ENCODE results near the gene PDLIM5.
"Not testable (repeated sequence)": the region's sequence is repeated elsewhere in the genome, so short reads cannot be mapped to it uniquely, and the experiment has no call there.

The PDLIM5 gene

DNA sequence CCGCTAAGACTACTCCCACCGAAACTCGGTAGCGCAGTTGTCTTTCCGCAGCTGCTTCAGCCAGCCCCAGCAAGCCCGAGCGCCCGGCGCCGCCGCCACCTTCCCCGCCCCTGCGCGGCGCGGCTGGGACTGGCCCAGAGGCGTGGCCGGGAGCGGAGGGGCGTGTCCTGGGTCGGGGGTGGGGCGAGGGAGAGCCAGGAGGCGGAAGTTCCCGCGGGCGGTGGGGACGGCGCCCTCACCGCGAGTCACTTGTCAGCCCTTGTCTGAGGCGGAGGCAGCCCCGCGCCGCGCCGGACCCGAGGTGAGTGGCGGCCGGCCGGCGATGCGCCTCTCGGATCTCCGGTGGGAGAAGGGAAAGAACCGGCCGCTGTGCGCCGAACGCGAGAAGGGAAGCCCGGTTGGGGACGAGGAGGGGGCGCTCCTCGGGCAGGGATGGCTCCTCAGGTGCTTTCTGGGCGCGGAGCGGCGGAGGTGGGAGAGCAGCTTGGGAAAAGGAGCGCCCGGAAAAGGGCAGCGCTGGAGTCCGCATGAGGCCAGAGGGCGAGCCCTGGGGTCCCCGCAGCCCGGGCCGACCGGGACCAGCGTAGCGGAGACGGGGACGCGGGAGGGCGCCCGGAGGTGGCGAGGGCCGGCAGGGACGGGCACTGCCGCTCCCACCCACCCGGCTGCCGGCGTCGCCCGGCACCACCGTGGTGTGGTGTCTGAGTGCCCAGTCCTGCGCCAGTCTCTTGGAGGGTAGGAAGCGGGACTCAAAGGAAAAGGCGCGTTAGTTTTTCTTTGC is at the start of gene PDLIM5:
Gene PDLIM5 (plus strand): TSS at position 248 of the 781 bp plus-strand sequence. CDS start 3,347 bp downstream, outside the sequence.
- DNase-seq (ENCODE audit: low read depth): no peak

- DNase-seq (ENCODE audit: low read depth): not testable (repeated sequence)
Measured at GRCh38 chr4:94402439-94402838, 49.3 kb upstream of the PDLIM5 start.

- DNase-seq (ENCODE audit: low read depth): no peak
Measured at GRCh38 chr4:94403751-94404150, 48.0 kb upstream of the PDLIM5 start.

- DNase-seq (ENCODE audit: low read depth): no peak
Measured at GRCh38 chr4:94406668-94407437, 44.9 kb upstream of the PDLIM5 start.

DNA sequence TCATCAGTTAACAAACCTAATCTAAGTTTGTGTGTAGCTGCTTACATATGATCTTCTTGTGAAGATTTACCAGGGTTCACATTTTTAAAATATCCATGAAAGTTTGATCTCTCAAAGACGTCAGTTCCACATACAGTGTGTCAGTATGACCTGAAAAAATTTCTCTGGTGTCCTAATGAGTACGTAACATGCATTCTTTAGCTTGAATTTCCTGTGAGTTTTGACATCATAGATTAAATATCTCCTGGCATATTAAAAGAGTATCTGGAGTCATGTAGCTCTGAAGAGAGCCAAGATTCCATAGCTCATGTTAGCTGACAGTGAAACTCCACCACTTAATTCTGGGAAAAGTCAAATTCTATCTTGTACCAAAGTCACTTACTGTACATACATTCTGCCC is 43.9 kb upstream of the PDLIM5 start:
- no peak for DNase-seq (ENCODE audit: low read depth)

DNA sequence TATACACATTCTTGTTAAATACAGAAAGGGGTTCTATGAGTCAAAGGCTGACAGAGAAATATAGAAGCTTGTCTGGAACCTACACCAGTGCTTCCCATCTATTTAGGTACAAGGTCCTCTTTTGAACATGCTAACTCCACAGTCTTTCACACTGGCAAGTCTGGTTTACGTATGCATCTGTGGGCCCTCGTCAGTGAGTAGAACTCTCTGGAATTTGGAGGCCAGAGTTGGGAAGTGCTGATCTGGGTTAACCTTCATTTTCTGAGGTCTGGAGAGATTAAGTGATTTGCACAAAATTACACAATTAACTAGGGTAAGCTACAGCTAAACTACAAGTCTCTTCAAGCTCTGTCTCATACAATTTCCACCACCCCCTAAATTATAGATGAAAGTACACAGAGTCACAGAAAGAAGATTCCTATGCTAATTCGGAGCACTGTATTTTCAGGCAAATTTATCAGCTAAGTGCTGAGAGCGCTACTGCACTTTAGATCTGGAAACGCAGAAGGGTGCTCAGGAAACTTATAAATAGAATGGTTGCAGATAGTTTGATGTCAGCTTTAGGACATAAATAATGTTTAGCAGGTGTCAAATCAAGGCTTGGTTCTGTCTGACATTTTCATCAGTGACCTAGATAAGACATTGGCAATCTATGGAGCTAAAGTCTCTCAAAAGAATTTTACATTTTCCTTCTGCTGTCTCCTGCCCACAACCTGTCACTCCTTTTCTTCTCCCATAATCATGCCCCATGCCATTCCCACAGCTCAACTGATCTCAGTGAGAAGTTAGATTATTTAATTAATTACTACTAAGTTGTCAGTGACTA is 43.0 kb upstream of the PDLIM5 start:
- DNase-seq (ENCODE audit: low read depth): no peak

GRCh38 chr4:94409375-94409679 is 42.4 kb upstream of the PDLIM5 start:
- DNase-seq (ENCODE audit: low read depth): no peak

DNA sequence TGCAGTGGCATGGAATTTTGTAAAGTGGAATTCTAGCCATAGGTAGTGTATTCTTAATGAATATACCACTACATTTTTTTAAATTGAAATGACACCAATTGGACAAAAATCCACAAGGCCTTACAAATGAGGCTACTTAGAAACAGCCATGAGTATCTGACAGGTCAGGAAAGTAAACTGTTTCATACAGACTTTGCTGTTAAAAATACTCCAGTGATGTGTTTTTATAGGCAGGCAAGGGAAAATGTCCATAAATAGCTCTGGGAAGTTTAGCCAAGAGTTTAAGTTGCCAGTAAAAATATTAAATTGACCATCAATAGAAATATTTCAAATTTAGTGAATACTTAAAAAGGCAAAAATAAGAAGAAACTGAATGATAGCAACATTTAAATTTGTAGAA is 41.8 kb upstream of the PDLIM5 start:
- no peak for DNase-seq (ENCODE audit: low read depth)

GRCh38 chr4:94410678-94411206 is 41.0 kb upstream of the PDLIM5 start:
- DNase-seq (ENCODE audit: low read depth): peak; percentile 66

GRCh38 chr4:94411296-94411695 is 40.4 kb upstream of the PDLIM5 start:
- no peak for DNase-seq (ENCODE audit: low read depth)

DNA sequence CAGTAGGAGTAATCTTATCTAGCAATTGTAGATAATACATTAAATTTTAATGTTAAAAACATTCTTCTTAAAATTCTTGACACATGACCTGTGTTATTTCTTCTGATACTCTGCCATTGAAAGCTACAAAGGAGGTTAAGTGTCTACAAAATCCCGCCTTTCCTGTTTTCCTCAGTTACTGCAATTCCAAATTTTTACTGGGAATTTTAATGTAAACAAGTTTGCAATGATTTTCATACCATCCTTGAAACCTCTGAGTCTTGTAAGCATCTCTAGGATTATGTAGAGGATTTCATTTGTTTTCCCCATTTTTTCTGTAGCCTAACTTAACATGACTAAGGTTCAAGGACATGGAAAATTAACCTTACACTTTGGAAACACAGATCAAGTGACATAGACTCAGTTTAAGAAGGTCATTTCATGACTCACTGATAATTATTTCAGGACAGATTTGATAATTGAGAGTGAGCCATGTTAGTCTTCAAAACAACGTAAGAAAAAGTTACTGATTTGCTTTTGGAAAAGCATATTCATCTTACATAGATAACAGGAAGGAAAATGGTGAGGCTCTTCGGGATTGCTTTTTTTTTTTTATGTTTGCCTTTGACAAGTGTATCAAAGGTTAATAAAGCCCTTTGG is 39.6 kb upstream of the PDLIM5 start:
- DNase-seq (ENCODE audit: low read depth): no peak

DNA sequence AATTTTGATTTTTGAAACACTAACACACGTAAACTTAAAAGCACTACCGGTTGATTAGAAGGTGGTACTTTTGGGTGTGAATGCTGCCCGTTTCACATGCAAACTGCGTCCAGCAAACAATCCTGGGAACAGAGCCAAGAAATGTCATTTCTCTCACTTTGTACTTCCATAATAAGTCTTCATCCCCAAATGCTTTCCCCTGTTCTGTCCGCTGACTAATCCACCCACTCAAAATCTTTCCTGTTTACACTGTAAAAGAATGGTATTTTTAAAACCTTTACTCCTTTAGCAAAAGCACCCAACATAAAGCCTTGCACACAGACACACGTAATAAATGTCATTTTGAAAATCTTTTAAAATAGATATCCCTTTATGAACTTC is 39.1 kb upstream of the PDLIM5 start:
- peak; percentile 54 for DNase-seq (ENCODE audit: low read depth)

GRCh38 chr4:94413085-94413840 is 38.5 kb upstream of the PDLIM5 start:
- no peak for DNase-seq (ENCODE audit: low read depth)

DNA sequence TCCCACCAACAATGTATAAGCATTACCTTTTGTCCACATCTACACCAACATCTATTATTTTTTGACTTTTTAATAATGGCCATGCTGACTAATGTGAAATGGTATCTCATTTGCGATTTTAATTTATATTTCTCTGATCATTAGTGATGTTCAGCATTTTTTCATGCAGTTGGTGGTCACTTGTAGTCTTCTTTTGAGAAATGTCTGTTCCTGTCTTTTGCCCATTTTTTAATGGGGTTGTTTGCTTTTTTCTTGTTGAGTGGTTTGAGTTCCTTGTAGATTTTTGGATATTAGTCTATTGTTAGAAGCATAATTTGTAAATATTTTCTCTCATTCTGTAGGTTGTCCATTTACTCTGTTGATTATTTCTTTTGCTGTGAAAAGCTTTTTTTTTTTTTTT is 36.8 kb upstream of the PDLIM5 start:
- no peak for DNase-seq (ENCODE audit: low read depth)

GRCh38 chr4:94415448-94415847 is 36.3 kb upstream of the PDLIM5 start:
- no peak for DNase-seq (ENCODE audit: low read depth)

DNA sequence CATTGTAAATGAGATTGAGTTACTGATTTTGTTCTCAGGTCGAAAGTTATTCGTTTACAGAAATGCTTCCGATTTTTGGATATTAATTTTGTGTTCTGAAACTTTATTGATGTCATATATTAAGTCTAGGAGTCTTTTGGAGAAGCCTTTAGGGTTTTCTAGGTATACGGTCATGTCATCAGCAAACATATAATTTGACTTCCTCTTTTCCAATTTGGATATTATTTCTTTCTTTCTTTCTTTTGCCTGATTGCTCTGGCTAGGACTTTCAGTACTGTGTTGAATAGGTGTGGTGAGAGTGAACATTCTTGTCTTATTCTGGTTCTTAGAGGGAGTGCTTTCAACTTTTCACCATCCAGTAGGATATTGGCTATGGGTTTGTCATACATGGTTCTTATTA is 35.4 kb upstream of the PDLIM5 start:
- DNase-seq (ENCODE audit: low read depth): no peak

GRCh38 chr4:94416981-94417380 is 34.8 kb upstream of the PDLIM5 start:
- DNase-seq (ENCODE audit: low read depth): no peak

- DNase-seq (ENCODE audit: low read depth): no peak
Measured at GRCh38 chr4:94419549-94419948, 32.2 kb upstream of the PDLIM5 start.

GRCh38 chr4:94419956-94420355 is 31.8 kb upstream of the PDLIM5 start:
- DNase-seq (ENCODE audit: low read depth): no peak

GRCh38 chr4:94420356-94420755 is 31.4 kb upstream of the PDLIM5 start:
- no peak for DNase-seq (ENCODE audit: low read depth)

DNA sequence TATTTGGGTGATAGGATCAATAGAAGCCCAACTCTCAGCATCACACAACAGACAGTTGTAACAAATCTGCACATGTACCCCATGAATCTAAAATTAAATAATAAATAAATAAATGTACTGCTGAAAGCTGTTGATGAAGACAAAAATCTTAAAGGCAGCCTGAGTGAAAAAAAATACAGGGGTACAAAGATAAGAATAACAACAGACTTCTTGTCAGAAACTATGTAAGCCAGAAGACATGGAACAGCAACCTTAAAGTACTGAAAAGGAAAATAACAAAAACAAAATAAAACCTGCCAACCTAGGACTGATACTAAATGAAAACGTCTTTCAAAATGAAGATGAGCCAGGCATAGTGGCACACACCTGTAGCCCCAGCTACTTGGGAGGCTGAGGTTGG is 25.0 kb upstream of the PDLIM5 start:
- no peak for DNase-seq (ENCODE audit: low read depth)

All from HS-27A (cell line).